HG03135 (cell line): ENCODE results near the gene NOPCHAP1.

ENCODE experiments used
- ATAC-seq: cut with Tn5 transposase; IDR thresholded peaks from one replicate; pipeline ENCODE4 v1.9.1; 2021; ENCODE audit warnings: mild to moderate bottlenecking, moderate library complexity; ENCODE audit not compliant: unreplicated experiment

NOPCHAP1 gene

GRCh38 chr12:105018012-105018411 lies 31.9 kb downstream of the NOPCHAP1 start:
- no peak for ATAC-seq

DNA sequence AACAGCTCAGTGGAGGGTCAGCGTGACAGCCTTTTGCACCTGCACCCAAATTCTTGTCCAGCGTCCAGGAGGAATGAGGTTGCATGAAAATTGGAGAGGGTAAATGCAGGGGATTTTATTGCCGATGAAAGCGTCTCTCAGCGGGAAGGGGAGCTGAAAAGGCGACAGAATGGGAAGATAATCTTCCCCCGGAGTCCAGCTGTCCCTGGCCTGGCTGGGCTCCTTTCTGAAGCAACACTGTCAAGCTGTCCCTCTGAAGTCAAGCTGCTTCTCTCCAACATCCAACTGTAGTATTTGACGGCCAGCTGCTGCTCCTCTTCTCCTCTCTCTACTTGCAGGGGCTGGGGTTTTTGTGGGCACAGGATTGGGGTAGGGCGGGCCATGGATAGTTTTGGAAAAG lies 32.7 kb downstream of the NOPCHAP1 start:
- ATAC-seq = no peak

GRCh38 chr12:105020241-105020962 lies 34.3 kb downstream of the NOPCHAP1 start:
- ATAC-seq = no peak

GRCh38 chr12:105024928-105025327 lies 38.8 kb downstream of the NOPCHAP1 start:
- ATAC-seq = no peak

GRCh38 chr12:105025890-105026289 lies 39.8 kb downstream of the NOPCHAP1 start:
- no peak for ATAC-seq

GRCh38 chr12:105026411-105026810 lies 40.3 kb downstream of the NOPCHAP1 start:
- ATAC-seq = no peak

- ATAC-seq = peak; percentile 84
These were observed 45.0 kb downstream of the NOPCHAP1 start for GRCh38 chr12:105030820-105031807.

GRCh38 chr12:105032703-105033357 lies 46.7 kb downstream of the NOPCHAP1 start:
- ATAC-seq = no peak

- no peak for ATAC-seq
These were observed 47.7 kb downstream of the NOPCHAP1 start for GRCh38 chr12:105033851-105034250.
